Measurements from ENCODE around the gene HDAC4. TPM values are rescaled to one million over a fixed set of nuclear protein-coding genes. Genes with fewer than 3 reads are reported as not detected.

The HDAC4 gene
- total RNA-seq, 2 donors from 2014 or later, result 34.1 to 39.1 TPM

GRCh38 chr2:239014458-239015217 lies 386.2 kb downstream of the HDAC4 start:
- ATAC-seq, result no peak

GRCh38 chr2:239013678-239013976 lies 387.2 kb downstream of the HDAC4 start:
- Mint-ChIP-seq H3K9me3 (no peaks in the 10 kb centered on the region), H3K36me3 (no peaks in the 10 kb centered on the region), H3K27ac (no peak overlapping the region)
- ATAC-seq (no peak), DNase-seq (ENCODE audit: low spot score in 2 of 2) (no peak)

More at GRCh38 chr2:239014458-239015217, 386.2 kb downstream of the HDAC4 start:
- no peak overlapping the region for H3K27ac Mint-ChIP-seq
- H3K9me3 Mint-ChIP-seq, result no peaks in the 10 kb centered on the region
- H3K36me3 Mint-ChIP-seq, result no peaks in the 10 kb centered on the region
- DNase-seq (ENCODE audit: low spot score in 2 of 2), result peak in 1 of 2 donors; percentile 35

GRCh38 chr2:239012936-239013677 lies 387.7 kb downstream of the HDAC4 start:
- peak in 1 of 2 donors; percentile 28 for DNase-seq (ENCODE audit: low spot score in 2 of 2)
- H3K36me3 Mint-ChIP-seq, result no peaks in the 10 kb centered on the region
- H3K9me3 Mint-ChIP-seq, result no peaks in the 10 kb centered on the region
- no peak for ATAC-seq
- peak overlapping the region in 1 of 2 donors; percentile 26 for H3K27ac Mint-ChIP-seq

GRCh38 chr2:239012228-239012627 lies 388.6 kb downstream of the HDAC4 start:
- Mint-ChIP-seq H3K9me3 (no peaks in the 10 kb centered on the region), H3K27ac (no peak overlapping the region), H3K36me3 (no peaks in the 10 kb centered on the region)
- ATAC-seq (no peak), DNase-seq (ENCODE audit: low spot score in 2 of 2) (peak in 1 of 2 donors; percentile 25)

GRCh38 chr2:239009589-239009961 lies 391.2 kb downstream of the HDAC4 start:
- no peak overlapping the region for H3K27ac Mint-ChIP-seq
- ATAC-seq (no peak), DNase-seq (ENCODE audit: low spot score in 2 of 2) (peak in 1 of 2 donors; percentile 47)
- H3K9me3 Mint-ChIP-seq, result no peaks in the 10 kb centered on the region
- H3K36me3 Mint-ChIP-seq, result no peaks in the 10 kb centered on the region

- Mint-ChIP-seq H3K36me3 (no peaks in the 10 kb centered on the region), H3K9me3 (no peaks in the 10 kb centered on the region)
- peak in 1 of 2 donors; percentile 14 for DNase-seq (ENCODE audit: low spot score in 2 of 2)
These were observed 391.9 kb downstream of the HDAC4 start for GRCh38 chr2:239008677-239009588.

GRCh38 chr2:239008004-239008403 lies 392.8 kb downstream of the HDAC4 start:
- Mint-ChIP-seq H3K36me3 (no peaks in the 10 kb centered on the region), H3K9me3 (no peaks in the 10 kb centered on the region), H3K27ac (no peak overlapping the region)
- no peak for ATAC-seq
- DNase-seq (ENCODE audit: low spot score in 2 of 2), result peak in 1 of 2 donors; percentile 34

More at GRCh38 chr2:239008677-239009588, 391.9 kb downstream of the HDAC4 start:
- no peak overlapping the region for H3K27ac Mint-ChIP-seq
- no peak for ATAC-seq

GRCh38 chr2:239006622-239007285 lies 394.1 kb downstream of the HDAC4 start:
- no peak for DNase-seq (ENCODE audit: low spot score in 2 of 2)
- H3K9me3 Mint-ChIP-seq, result peaks cover 6 to 8% of the 10 kb centered on the region in 2 donors
- ATAC-seq, result no peak
- H3K27ac Mint-ChIP-seq, result no peak overlapping the region
- H3K36me3 Mint-ChIP-seq, result peaks cover 6 to 11% of the 10 kb centered on the region in 2 donors

GRCh38 chr2:239005586-239005985 lies 395.2 kb downstream of the HDAC4 start:
- peak in 1 of 2 donors; percentile 28 for DNase-seq (ENCODE audit: low spot score in 2 of 2)
- Mint-ChIP-seq H3K27ac (no peak overlapping the region), H3K9me3 (peaks cover 8 to 11% of the 10 kb centered on the region in 2 donors), H3K36me3 (peaks cover 10 to 14% of the 10 kb centered on the region in 2 donors)
- ATAC-seq, result no peak

GRCh38 chr2:239004274-239005015 lies 396.4 kb downstream of the HDAC4 start:
- ATAC-seq (no peak), DNase-seq (ENCODE audit: low spot score in 2 of 2) (peak in 1 of 2 donors; percentile 25)
- H3K27ac Mint-ChIP-seq, result peak overlapping the region in 1 of 2 donors; percentile 57
- peaks cover 8 to 11% of the 10 kb centered on the region in 2 donors for H3K9me3 Mint-ChIP-seq
- peaks cover 10 to 14% of the 10 kb centered on the region in 2 donors for H3K36me3 Mint-ChIP-seq

GRCh38 chr2:239003624-239004273 lies 397.1 kb downstream of the HDAC4 start:
- peaks cover 10 to 14% of the 10 kb centered on the region in 2 donors for H3K36me3 Mint-ChIP-seq
- ATAC-seq (no peak), DNase-seq (ENCODE audit: low spot score in 2 of 2) (no peak)
- H3K27ac Mint-ChIP-seq, result peak overlapping the region in 1 of 2 donors; percentile 57
- peaks cover 8 to 11% of the 10 kb centered on the region in 2 donors for H3K9me3 Mint-ChIP-seq

GRCh38 chr2:239002954-239003623 lies 397.7 kb downstream of the HDAC4 start:
- Mint-ChIP-seq H3K27ac (no peak overlapping the region), H3K9me3 (peaks cover 8 to 11% of the 10 kb centered on the region in 2 donors), H3K36me3 (peaks cover 10 to 14% of the 10 kb centered on the region in 2 donors)
- DNase-seq (ENCODE audit: low spot score in 2 of 2) (no peak), ATAC-seq (no peak)

GRCh38 chr2:239002591-239002953 lies 398.2 kb downstream of the HDAC4 start:
- DNase-seq (ENCODE audit: low spot score in 2 of 2), result no peak
- peak overlapping the region in 1 of 2 donors; percentile 53 for H3K27ac Mint-ChIP-seq
- no peak for ATAC-seq
- peaks cover 8 to 11% of the 10 kb centered on the region in 2 donors for H3K9me3 Mint-ChIP-seq
- peaks cover 10 to 14% of the 10 kb centered on the region in 2 donors for H3K36me3 Mint-ChIP-seq

- no peak for DNase-seq (ENCODE audit: low spot score in 2 of 2)
- no peak overlapping the region for H3K27ac Mint-ChIP-seq
- H3K36me3 Mint-ChIP-seq, result peaks cover 10 to 14% of the 10 kb centered on the region in 2 donors
- no peak for ATAC-seq
- peaks cover 8 to 11% of the 10 kb centered on the region in 2 donors for H3K9me3 Mint-ChIP-seq
These were observed 399.0 kb downstream of the HDAC4 start for GRCh38 chr2:239001794-239002193.

Measured in activated naive CD4-positive, alpha-beta T cell treated with anti-CD3 and anti-CD28 coated beads, Interleukin-2, amount 50 U/mL, for 72 hours (primary cell).